ENCODE data around the gene HOXD3.

Gene HOXD3

GRCh38 chr2:176121190-176122051 is 35.7 kb upstream of the HOXD3 start:
- DNase-seq (ENCODE audit: low spot score) = no peak

- DNase-seq (ENCODE audit: low spot score) = peak; percentile 80
These were observed 34.9 kb upstream of the HOXD3 start for GRCh38 chr2:176122052-176122682.

- peak; percentile 93 for DNase-seq (ENCODE audit: low spot score)
These were observed 34.3 kb upstream of the HOXD3 start, which contains the start of gene HOXD9 for GRCh38 chr2:176122683-176123410. Gene HOXD9, plus strand, starts transcription at chr2:176122719. Its CDS starts 50 bp downstream, at chr2:176122769.

GRCh38 chr2:176123411-176124109 is 33.5 kb upstream of the HOXD3 start:
- peak; percentile 29 for DNase-seq (ENCODE audit: low spot score)

- DNase-seq (ENCODE audit: low spot score) = no peak
These were observed 32.8 kb upstream of the HOXD3 start for GRCh38 chr2:176124110-176124946.

GRCh38 chr2:176124947-176125771 is 31.9 kb upstream of the HOXD3 start:
- DNase-seq (ENCODE audit: low spot score) = no peak

- DNase-seq (ENCODE audit: low spot score) = no peak
These were observed 31.4 kb upstream of the HOXD3 start for GRCh38 chr2:176125772-176126054.

GRCh38 chr2:176126929-176127773 is 30.0 kb upstream of the HOXD3 start:
- DNase-seq (ENCODE audit: low spot score) = peak; percentile 52

GRCh38 chr2:176127774-176128072 is 29.4 kb upstream of the HOXD3 start:
- DNase-seq (ENCODE audit: low spot score) = no peak

GRCh38 chr2:176128172-176128981 is 28.7 kb upstream of the HOXD3 start:
- DNase-seq (ENCODE audit: low spot score) = peak; percentile 47

- peak; percentile 89 for DNase-seq (ENCODE audit: low spot score)
These were observed 27.9 kb upstream of the HOXD3 start, which contains the start of gene HOXD8 for GRCh38 chr2:176128982-176129796. Gene HOXD8, plus strand, starts transcription at chr2:176129705. Its CDS starts 662 bp downstream, at chr2:176130367.

GRCh38 chr2:176129813-176130146 is 27.3 kb upstream of the HOXD3 start:
- DNase-seq (ENCODE audit: low spot score) = peak; percentile 65

- peak; percentile 87 for DNase-seq (ENCODE audit: low spot score)
These were observed 26.8 kb upstream of the HOXD3 start for GRCh38 chr2:176130147-176130956.

GRCh38 chr2:176130957-176131847 is 25.9 kb upstream of the HOXD3 start:
- no peak for DNase-seq (ENCODE audit: low spot score)

GRCh38 chr2:176131848-176132158 is 25.3 kb upstream of the HOXD3 start:
- no peak for DNase-seq (ENCODE audit: low spot score)
